Stimulated activated naive CD8-positive, alpha-beta T cell treated with anti-CD3 and anti-CD28 coated beads, Interleukin-15, Interleukin-2, amounts not matched to agents 100 ng/mL and 50 ng/mL, for 24 hours (primary cell): Measurements from ENCODE around the gene RBM48.
"Not testable (repeated sequence)": the region's sequence is repeated elsewhere in the genome, so short reads cannot be mapped to it uniquely, and the experiment has no call there.

Experiments used
- H3K27ac Mint-ChIP-seq: one replicate; pipeline ENCODE4 v1.8.0; 2021; ENCODE audit warnings: mild to moderate bottlenecking, mixed read lengths
- H3K27me3 Mint-ChIP-seq: one replicate; pipeline ENCODE4 v1.8.0; 2021; ENCODE audit warnings: mixed read lengths
- H3K36me3 Mint-ChIP-seq: one replicate; pipeline ENCODE4 v1.8.0; 2021; ENCODE audit warnings: low read depth, mixed read lengths
- H3K4me1 Mint-ChIP-seq: one replicate; pipeline ENCODE4 v1.8.0; 2021; ENCODE audit warnings: low read depth, mixed read lengths
- H3K4me3 Mint-ChIP-seq: one replicate; pipeline ENCODE4 v1.8.0; 2021; ENCODE audit warnings: mild to moderate bottlenecking, mixed read lengths
- H3K9me3 Mint-ChIP-seq: one replicate; pipeline ENCODE4 v1.8.0; 2021; ENCODE audit warnings: mixed read lengths

The RBM48 gene

GRCh38 chr7:92528188-92528957 is at the start of gene RBM48, which contains the start of gene PEX1:
RBM48 (plus strand) TSS chr7:92528795; CDS start chr7:92528814, 19 bp downstream.
PEX1 (minus strand) TSS chr7:92528520; CDS start chr7:92528435, 85 bp downstream.
- Mint-ChIP-seq H3K27me3 (no peaks in the 10 kb centered on the region), H3K36me3 (peaks cover 28% of the 10 kb centered on the region), H3K4me3 (peak within 1 kb of the TSS; percentile 93), H3K9me3 (no peaks in the 10 kb centered on the region), H3K27ac (peak within 1 kb of the TSS; percentile 96), H3K4me1 (peaks cover 41% of the 10 kb centered on the region)

DNA sequence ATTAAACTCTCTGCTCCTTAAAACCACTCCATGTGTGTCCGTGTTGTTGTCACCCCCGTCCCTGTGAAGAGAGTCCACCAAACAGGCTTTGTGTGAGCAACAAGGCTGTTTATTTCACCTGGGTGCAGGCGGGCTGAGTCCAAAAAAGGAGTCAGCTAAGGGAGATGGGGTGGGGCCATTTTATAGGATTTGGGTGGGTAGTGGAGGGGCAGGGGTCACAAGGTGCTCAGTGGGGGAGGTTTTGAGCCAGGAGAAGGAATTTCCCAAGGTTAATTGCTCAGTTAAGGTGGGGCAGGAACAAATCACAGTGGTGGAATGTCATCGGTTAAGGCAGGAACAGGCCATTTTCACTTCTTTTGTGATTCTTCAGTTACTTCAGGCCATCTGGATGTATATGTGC is 49.4 kb upstream of the RBM48 start:
- not testable (repeated sequence) for H3K27me3 Mint-ChIP-seq

GRCh38 chr7:92483624-92484023 is 45.0 kb upstream of the RBM48 start:
- H3K36me3 Mint-ChIP-seq = peaks cover 15% of the 10 kb centered on the region

More for the DNA sequence above, 49.4 kb upstream of the RBM48 start:
- H3K9me3 Mint-ChIP-seq, H3K36me3 Mint-ChIP-seq, H3K27ac Mint-ChIP-seq, H3K4me3 Mint-ChIP-seq, H3K4me1 Mint-ChIP-seq: not testable (repeated sequence)

DNA sequence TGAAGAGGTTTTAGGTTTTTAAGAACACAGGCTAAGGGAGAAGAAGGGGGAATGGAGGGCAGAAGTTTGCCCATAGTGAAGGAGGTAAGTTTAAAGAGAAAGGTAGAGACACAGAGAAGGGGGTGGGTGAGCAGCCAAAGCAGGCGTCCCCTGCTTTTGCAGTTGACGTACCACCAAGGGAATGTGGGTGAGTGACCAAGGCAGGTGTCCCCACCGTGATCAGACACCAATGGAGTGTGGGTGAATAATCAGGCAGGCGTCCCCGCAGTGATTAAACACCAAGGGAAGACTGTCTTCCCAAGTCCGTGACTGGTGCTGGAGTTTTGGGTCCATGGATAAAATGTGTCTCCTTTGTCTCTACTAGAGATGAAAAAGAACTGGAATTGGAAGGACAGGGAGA is 44.4 kb upstream of the RBM48 start:
- peaks cover 17% of the 10 kb centered on the region for H3K36me3 Mint-ChIP-seq
- not testable (repeated sequence) for H3K4me3 Mint-ChIP-seq, H3K27me3 Mint-ChIP-seq, H3K9me3 Mint-ChIP-seq, H3K27ac Mint-ChIP-seq, H3K4me1 Mint-ChIP-seq

More at GRCh38 chr7:92483624-92484023, 45.0 kb upstream of the RBM48 start:
- H3K27me3 Mint-ChIP-seq, H3K4me3 Mint-ChIP-seq, H3K9me3 Mint-ChIP-seq, H3K27ac Mint-ChIP-seq, H3K4me1 Mint-ChIP-seq: not testable (repeated sequence)

DNA sequence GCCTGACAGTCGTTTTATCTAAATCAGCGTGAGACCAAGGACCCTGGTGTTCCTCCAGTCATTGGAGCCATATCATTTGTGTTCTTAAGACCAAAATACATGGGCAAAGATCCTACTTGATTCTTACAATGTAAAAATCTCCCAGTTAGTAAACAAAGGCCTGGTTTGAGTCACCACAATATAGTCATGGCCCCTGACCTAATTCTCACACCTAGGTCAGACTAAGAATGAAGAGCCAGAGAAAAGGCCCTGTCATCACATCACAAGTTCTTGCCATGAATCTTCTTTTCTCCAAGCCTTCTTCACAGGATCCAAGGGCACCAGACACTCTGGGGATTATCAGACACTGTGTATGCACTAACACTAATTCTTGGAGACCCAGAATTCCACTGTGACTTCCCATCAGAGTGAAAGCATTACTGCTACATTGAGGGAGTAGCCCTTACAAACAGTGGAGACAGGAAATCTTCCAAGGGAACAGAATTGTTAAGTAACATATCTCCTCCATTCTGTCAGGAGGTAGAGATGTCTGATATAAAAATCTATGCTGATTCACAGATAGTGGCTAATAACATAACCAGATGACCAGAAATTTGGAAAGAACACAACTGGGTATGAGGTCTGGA is 43.2 kb upstream of the RBM48 start:
- Mint-ChIP-seq H3K27me3 (no peaks in the 10 kb centered on the region), H3K4me3 (no peak overlapping the region), H3K27ac (no peak overlapping the region), H3K4me1 (no peaks in the 10 kb centered on the region), H3K9me3 (no peaks in the 10 kb centered on the region), H3K36me3 (peaks cover 24% of the 10 kb centered on the region)

DNA sequence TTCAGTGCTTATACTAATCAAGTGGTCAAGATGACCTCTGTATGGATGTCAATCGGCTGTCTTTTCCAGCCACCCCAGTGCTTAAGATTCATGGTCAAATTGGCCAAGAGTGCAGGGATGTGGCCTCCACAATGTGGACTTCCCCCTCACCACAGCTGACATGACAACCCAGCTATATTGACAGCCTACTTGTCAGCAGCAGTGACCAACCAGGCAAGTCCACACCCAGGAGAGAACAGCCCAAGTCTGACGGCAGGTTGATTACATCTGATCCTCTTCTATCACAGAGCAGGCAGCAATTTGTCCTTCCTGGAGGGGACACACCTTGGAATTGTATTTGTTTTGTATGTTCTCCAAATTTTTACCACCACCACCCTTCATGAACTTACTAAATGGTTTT is 42.6 kb upstream of the RBM48 start:
- Mint-ChIP-seq H3K27me3 (no peaks in the 10 kb centered on the region), H3K9me3 (no peaks in the 10 kb centered on the region), H3K4me3 (no peak overlapping the region), H3K36me3 (peaks cover 30% of the 10 kb centered on the region), H3K27ac (no peak overlapping the region), H3K4me1 (no peaks in the 10 kb centered on the region)

DNA sequence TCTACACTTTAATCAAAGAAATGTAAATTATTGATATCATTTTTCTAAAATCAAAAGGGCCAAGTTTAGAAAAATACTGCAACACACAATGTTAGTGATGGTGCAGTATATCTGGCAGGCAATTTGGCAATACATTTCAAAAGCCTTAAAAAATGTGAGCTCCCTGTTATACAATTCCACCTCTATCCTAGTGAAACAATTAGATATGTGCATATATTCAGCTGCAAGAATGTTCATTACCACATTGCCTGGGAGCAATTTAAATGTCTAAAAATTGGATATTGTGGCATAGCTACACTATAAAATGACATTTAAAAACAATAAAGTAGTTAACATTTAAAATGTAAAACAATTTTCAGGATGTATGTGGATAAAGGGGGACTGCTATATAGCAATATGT is 40.8 kb upstream of the RBM48 start:
- H3K9me3 Mint-ChIP-seq = no peaks in the 10 kb centered on the region
- H3K36me3 Mint-ChIP-seq = peaks cover 41% of the 10 kb centered on the region
- no peak overlapping the region for H3K27ac Mint-ChIP-seq
- H3K4me1 Mint-ChIP-seq = no peaks in the 10 kb centered on the region
- H3K4me3 Mint-ChIP-seq = no peak overlapping the region
- no peaks in the 10 kb centered on the region for H3K27me3 Mint-ChIP-seq

DNA sequence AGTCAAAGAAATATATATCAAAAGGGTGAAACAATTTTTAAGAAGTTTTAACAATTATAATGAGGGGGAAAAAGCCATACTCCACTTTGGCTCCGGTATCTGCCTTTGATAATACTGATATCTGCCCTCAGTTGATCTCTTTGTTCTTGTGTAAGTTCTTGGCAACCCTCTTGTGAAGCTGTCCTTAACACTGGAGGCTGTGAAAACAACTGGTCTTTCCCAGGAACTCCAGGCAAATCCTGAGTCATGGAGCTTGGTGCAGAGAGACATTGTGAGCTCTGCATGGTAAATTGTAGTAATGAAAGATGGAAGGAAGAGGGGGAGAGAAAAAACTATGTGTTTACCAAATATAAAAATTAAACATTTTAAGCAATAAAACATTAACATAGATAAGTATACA is 39.0 kb upstream of the RBM48 start:
- Mint-ChIP-seq H3K27me3 (no peaks in the 10 kb centered on the region), H3K27ac (no peak overlapping the region), H3K4me3 (no peak overlapping the region), H3K4me1 (no peaks in the 10 kb centered on the region), H3K9me3 (no peaks in the 10 kb centered on the region), H3K36me3 (peaks cover 42% of the 10 kb centered on the region)

GRCh38 chr7:92496876-92497275 is 31.7 kb upstream of the RBM48 start:
- H3K4me3 Mint-ChIP-seq = no peak overlapping the region
- H3K36me3 Mint-ChIP-seq = peaks cover 36% of the 10 kb centered on the region
- H3K9me3 Mint-ChIP-seq = no peaks in the 10 kb centered on the region
- no peaks in the 10 kb centered on the region for H3K4me1 Mint-ChIP-seq
- H3K27ac Mint-ChIP-seq = no peak overlapping the region
- H3K27me3 Mint-ChIP-seq = no peaks in the 10 kb centered on the region

DNA sequence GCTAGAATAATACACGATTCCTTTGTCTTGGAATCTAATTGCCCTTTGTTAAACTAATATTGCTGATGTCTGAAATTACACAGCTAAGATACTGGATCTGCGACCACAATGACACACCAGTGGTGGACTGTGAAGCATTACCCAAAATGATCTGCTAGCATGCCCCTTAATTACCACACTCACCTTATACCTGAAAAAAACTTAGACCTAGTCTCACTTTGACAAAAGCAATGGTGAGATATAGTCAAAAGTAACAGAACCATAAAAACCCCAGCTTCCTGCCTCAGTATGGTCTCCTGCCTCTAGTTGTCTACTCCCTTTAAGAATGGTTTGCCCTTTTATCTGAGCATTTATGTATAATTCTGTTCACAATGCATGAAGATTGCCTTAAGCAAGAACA is 30.0 kb upstream of the RBM48 start:
- Mint-ChIP-seq H3K9me3 (no peaks in the 10 kb centered on the region), H3K4me3 (no peak overlapping the region), H3K27ac (peak overlapping the region; percentile 29), H3K36me3 (peaks cover 31% of the 10 kb centered on the region), H3K27me3 (no peaks in the 10 kb centered on the region), H3K4me1 (no peaks in the 10 kb centered on the region)

DNA sequence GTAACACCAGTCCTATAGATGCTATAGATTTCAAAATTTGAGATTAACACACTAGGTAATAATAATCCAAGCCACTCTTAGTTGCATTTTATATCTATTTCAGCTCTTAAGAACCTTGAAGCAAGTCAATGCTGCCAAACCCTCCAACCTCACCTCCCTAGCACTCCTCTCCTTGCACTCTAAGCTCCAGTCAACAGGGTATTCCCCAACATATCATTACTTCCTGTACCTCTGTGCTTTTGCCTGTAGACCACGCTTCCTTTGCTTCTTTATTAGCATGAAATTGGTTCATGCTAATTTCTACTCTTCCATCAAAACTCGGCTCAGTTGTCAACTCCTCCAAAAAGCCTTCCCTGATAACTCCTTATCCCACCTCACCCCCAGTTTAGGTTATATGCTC is 24.8 kb upstream of the RBM48 start:
- Mint-ChIP-seq H3K9me3 (no peaks in the 10 kb centered on the region), H3K36me3 (peaks cover 41% of the 10 kb centered on the region), H3K27me3 (no peaks in the 10 kb centered on the region), H3K4me1 (no peaks in the 10 kb centered on the region), H3K27ac (no peak overlapping the region), H3K4me3 (no peak overlapping the region)

GRCh38 chr7:92504563-92504962 is 24.0 kb upstream of the RBM48 start:
- no peak overlapping the region for H3K4me3 Mint-ChIP-seq
- no peaks in the 10 kb centered on the region for H3K9me3 Mint-ChIP-seq
- H3K27ac Mint-ChIP-seq = no peak overlapping the region
- H3K27me3 Mint-ChIP-seq = no peaks in the 10 kb centered on the region
- no peaks in the 10 kb centered on the region for H3K4me1 Mint-ChIP-seq
- H3K36me3 Mint-ChIP-seq = peaks cover 46% of the 10 kb centered on the region

DNA sequence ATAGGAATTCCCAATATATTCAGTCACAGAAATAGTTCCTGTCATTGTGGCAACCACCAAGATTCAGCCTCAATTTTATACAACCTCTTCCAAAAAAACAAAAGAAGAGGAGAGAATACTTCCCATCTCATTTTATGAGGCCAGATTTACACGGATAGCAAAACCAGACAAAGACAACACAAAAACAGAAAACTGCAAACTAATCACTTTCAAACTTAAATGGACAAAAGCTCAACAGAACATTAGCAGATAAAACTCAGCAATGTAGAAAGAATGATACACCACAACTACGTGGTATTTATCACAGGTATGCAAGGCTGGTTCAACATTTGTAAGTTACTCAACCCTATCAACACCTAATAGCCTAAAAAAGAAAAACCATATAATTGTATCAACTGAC is 22.2 kb upstream of the RBM48 start:
- peaks cover 36% of the 10 kb centered on the region for H3K36me3 Mint-ChIP-seq
- no peak overlapping the region for H3K4me3 Mint-ChIP-seq
- no peaks in the 10 kb centered on the region for H3K4me1 Mint-ChIP-seq
- no peaks in the 10 kb centered on the region for H3K27me3 Mint-ChIP-seq
- no peaks in the 10 kb centered on the region for H3K9me3 Mint-ChIP-seq
- H3K27ac Mint-ChIP-seq = no peak overlapping the region

DNA sequence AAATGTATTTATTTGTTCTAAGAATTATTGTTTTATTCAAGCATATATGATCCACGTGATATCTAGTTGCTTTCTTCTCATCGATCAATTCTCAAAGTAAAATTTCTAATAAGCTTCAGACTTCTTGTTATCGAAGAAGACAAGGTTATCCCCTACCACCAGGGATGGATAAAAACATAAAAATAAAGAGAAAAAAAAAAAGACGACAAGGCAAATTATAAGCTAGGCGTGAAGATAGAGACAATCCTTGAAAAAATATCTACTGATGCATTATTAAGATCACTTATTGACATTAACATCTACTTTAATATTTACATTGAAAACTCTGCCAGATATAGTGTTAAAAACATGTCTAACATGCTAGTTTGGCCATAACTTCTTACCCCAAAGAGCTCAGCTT is 19.6 kb upstream of the RBM48 start:
- H3K4me1 Mint-ChIP-seq = no peaks in the 10 kb centered on the region
- H3K9me3 Mint-ChIP-seq = no peaks in the 10 kb centered on the region
- no peak overlapping the region for H3K4me3 Mint-ChIP-seq
- no peak overlapping the region for H3K27ac Mint-ChIP-seq
- H3K27me3 Mint-ChIP-seq = no peaks in the 10 kb centered on the region
- peaks cover 43% of the 10 kb centered on the region for H3K36me3 Mint-ChIP-seq

- Mint-ChIP-seq H3K27me3 (no peaks in the 10 kb centered on the region), H3K4me1 (peaks cover 9% of the 10 kb centered on the region), H3K9me3 (no peaks in the 10 kb centered on the region), H3K27ac (no peak overlapping the region), H3K36me3 (peaks cover 37% of the 10 kb centered on the region), H3K4me3 (no peak overlapping the region)
Measured at GRCh38 chr7:92513167-92513902, 15.3 kb upstream of the RBM48 start.
